DOHH2 (cell line): Measurements from ENCODE around the gene EDEM1.
"Not testable (repeated sequence)": the region's sequence is repeated elsewhere in the genome, so short reads cannot be mapped to it uniquely, and the experiment has no call there.

ENCODE experiments used
- CTCF ChIP-seq: fragments of 200-600 bp; sonication (generic); IDR thresholded peaks from one replicate; pipeline ENCODE4 v1.5.1; 2014; ENCODE audit warnings: antibody characterized with exemption, mild to moderate bottlenecking, low read depth, low read length; ENCODE audit not compliant: poor library complexity, severe bottlenecking
- EZH2phosphoT487 ChIP-seq: fragments of 200-600 bp; sonication (generic); IDR thresholded peaks from 2 replicates; pipeline ENCODE4 v1.6.1; 2017; ENCODE audit warnings: borderline replicate concordance, mild to moderate bottlenecking, antibody characterized with exemption, low read length, moderate library complexity, mixed read lengths

GRCh38 chr3:5183714-5184113, 3.8 kb upstream of the EDEM1 start:
- TF ChIP-seq CTCF, EZH2phosphoT487: not testable (repeated sequence)
